A549 (cell line): ENCODE results near the gene HTR3C. TPM values are rescaled to one million over a fixed set of nuclear protein-coding genes. Genes with fewer than 3 reads are reported as not detected.

Experiments used
- ATAC-seq, 2 experiments: fragments of 200-7000 bp in 1 of 2; fragments of >200 bp in 1 of 2; cut with Nextera tagmentation in 1 of 2; cut with Tn5 transposase in 1 of 2; 3 replicates each; pipeline versions ENCODE4 v1.8.0 to v1.9.1; 2018 to 2020; ENCODE audit warnings: mild to moderate bottlenecking in 1 of 2, moderate library complexity in 1 of 2
- CTCF ChIA-PET: fragments of 300-600 bp; sonication (Branson Sonifier 250); formaldehyde crosslinking; extraction: SDS; loops from one replicate; lab custom pipeline; 2021; ENCODE audit warnings: antibody characterized with exemption, inconsistent platforms; lab: Yijun Ruan, JAX
- POLR2A ChIA-PET: fragments of 350-600 bp; formaldehyde crosslinking; extraction: SDS; loops from one replicate; lab custom pipeline; 2021; ENCODE audit warnings: antibody characterized with exemption, inconsistent platforms; lab: Yijun Ruan, JAX
- DNase-seq, 2 experiments: peaks; one replicate each; pipeline versions ENCODE4 v3.0.0 to v3.0.0-alpha.2; 2011 to 2016; ENCODE audit warnings: low read depth in 1 of 2, low spot score in 1 of 2
- FAIRE-seq: peaks from 2 replicates; lab custom pipeline; 2011; peaks lifted over from hg19 to GRCh38; lab: Jason Lieb, UNC
- H3K27ac ChIP-seq, 2 experiments: fragments of >200 bp; sonication (Bioruptor Twin); formaldehyde crosslinking; 3 replicates each; pipeline ENCODE4 v1.5.1; 2016 to 2017
- H3K4me1 ChIP-seq: fragments of >200 bp; sonication (Bioruptor Twin); formaldehyde crosslinking; 3 replicates; pipeline ENCODE4 v1.6.1; 2016
- H3K4me2 ChIP-seq: fragments of >200 bp; sonication (Bioruptor Twin); formaldehyde crosslinking; 3 replicates; pipeline ENCODE4 v1.6.1; 2016
- H3K4me3 ChIP-seq: fragments of >200 bp; sonication (Bioruptor Twin); formaldehyde crosslinking; 3 replicates; pipeline ENCODE4 v1.5.1; 2016
- H3K9me3 ChIP-seq: fragments of >200 bp; sonication (Bioruptor Twin); formaldehyde crosslinking; 3 replicates; pipeline ENCODE4 v1.6.1; 2016
- CBX8 ChIP-seq: fragments of 200-600 bp; sonication (generic); IDR thresholded peaks from 2 replicates; pipeline ENCODE4 v1.6.1; 2016
- CEBPB ChIP-seq, 2 experiments: fragments of >200 bp in 1 of 2; sonication (Bioruptor Twin) in 1 of 2; formaldehyde crosslinking in 1 of 2; IDR thresholded peaks; 2 replicates each; pipeline ENCODE4 v1.6.1; 2012 to 2016
- CHD2 ChIP-seq: fragments of 150-350 bp; IDR thresholded peaks from 2 replicates; pipeline ENCODE4 v1.6.1; 2014; ENCODE audit warnings: low read length; ENCODE audit not compliant: partially characterized antibody
- CTCF ChIP-seq: fragments of >200 bp; sonication (Bioruptor Twin); formaldehyde crosslinking; IDR thresholded peaks from 3 replicates; pipeline ENCODE4 v1.5.1; 2016
- EP300 ChIP-seq, 2 experiments: fragments of >200 bp; sonication (Bioruptor Twin); formaldehyde crosslinking; IDR thresholded peaks; 2 replicates in 1 of 2; 3 replicates in 1 of 2; pipeline ENCODE4 v1.6.1; 2016 to 2017
- FOSB ChIP-seq: fragments of 250-450 bp; sonication (Bioruptor Pico); IDR thresholded peaks from 2 replicates; pipeline ENCODE4 v1.5.0; 2020; ENCODE audit warnings: mild to moderate bottlenecking, moderate library complexity
- FOSL2 ChIP-seq, 2 experiments: fragments of 450-650 bp in 1 of 2; fragments of >200 bp in 1 of 2; sonication (Bioruptor Twin) in 1 of 2; formaldehyde crosslinking; IDR thresholded peaks; 2 replicates each; pipeline versions ENCODE4 v1.5.0 to v1.6.1; 2016 to 2020; ENCODE audit warnings: mild to moderate bottlenecking in 1 of 2, moderate library complexity in 1 of 2
- HDAC2 ChIP-seq: fragments of 200-600 bp; sonication (generic); IDR thresholded peaks from 2 replicates; pipeline ENCODE4 v1.6.1; 2016
- HOXB13 ChIP-seq: fragments of 250-450 bp; sonication (Bioruptor Pico); IDR thresholded peaks from 2 replicates; pipeline ENCODE4 v1.5.0; 2020; ENCODE audit warnings: low read depth, mild to moderate bottlenecking, moderate library complexity
- JUNB ChIP-seq: fragments of >200 bp; sonication (Bioruptor Twin); formaldehyde crosslinking; IDR thresholded peaks from 2 replicates; pipeline ENCODE4 v1.6.1; 2016
- MAX ChIP-seq: IDR thresholded peaks from 2 replicates; pipeline ENCODE4 v1.6.1; 2012
- MAZ ChIP-seq: fragments of 150-350 bp; IDR thresholded peaks from 2 replicates; pipeline ENCODE4 v1.6.1; 2014; ENCODE audit warnings: antibody characterized with exemption, low read depth, low read length, borderline replicate concordance
- NFE2L2 ChIP-seq: fragments of 150-350 bp; conservative IDR thresholded peaks from 2 replicates; pipeline ENCODE4 v1.6.1; 2014; ENCODE audit warnings: low read length
- NPAS2 ChIP-seq: fragments of 250-450 bp; sonication (Bioruptor Pico); IDR thresholded peaks from 2 replicates; pipeline ENCODE4 v1.8.0; 2022; ENCODE audit warnings: mild to moderate bottlenecking, moderate library complexity, borderline replicate concordance
- RAD21 ChIP-seq, 2 experiments: fragments of >200 bp in 1 of 2; sonication (Bioruptor Twin) in 1 of 2; formaldehyde crosslinking in 1 of 2; IDR thresholded peaks in 1 of 2; conservative IDR thresholded peaks in 1 of 2; 2 replicates in 1 of 2; 3 replicates in 1 of 2; pipeline ENCODE4 v1.6.1; 2012 to 2018; ENCODE audit warnings: inconsistent platforms in 1 of 2
- RNF2 ChIP-seq: fragments of 200-600 bp; sonication (generic); IDR thresholded peaks from 2 replicates; pipeline ENCODE4 v1.6.1; 2016; ENCODE audit warnings: low read depth, mild to moderate bottlenecking, antibody characterized with exemption, moderate library complexity, borderline replicate concordance
- SMC3 ChIP-seq: fragments of >200 bp; sonication (Bioruptor Twin); formaldehyde crosslinking; IDR thresholded peaks from 3 replicates; pipeline ENCODE4 v1.6.1; 2018; ENCODE audit warnings: inconsistent platforms
- USF2 ChIP-seq: fragments of 450-650 bp; IDR thresholded peaks from 2 replicates; pipeline ENCODE4 v1.6.1; 2014; ENCODE audit warnings: antibody characterized with exemption
- WGBS: methylation state at CpG from one replicate; pipeline ENCODE4 v1.1.6; 2017; ENCODE audit errors: missing lambda C conversion rate; 5-methylcytosine and 5-hydroxymethylcytosine counted together
- polyA plus RNA-seq, 4 experiments: library from polyadenylated mRNA; depleted of rRNA in 3 of 4; stranded (reverse); fragments of >200 nt; fragmentation: RNase III in 1 of 4; extraction: RNeasy Plus Mini Kit Qiagen cat#74134 plus additional on column Dnase treatment in 1 of 4; gene quantifications; 2 replicates in 3 of 4; 3 replicates in 1 of 4; pipeline ENCODE4 v1.2.3, GENCODE V29; 2011 to 2017
- TF ChIP-seq, protein P1 (sequence below): IDR thresholded peaks from 2 replicates; pipeline ENCODE4 v1.6.1; 2012; ENCODE audit warnings: low read depth, borderline replicate concordance
- TF ChIP-seq, protein P2 (sequence below): fragments of >200 bp; sonication (Bioruptor Twin); formaldehyde crosslinking; IDR thresholded peaks from 3 replicates; pipeline ENCODE4 v1.6.1; 2016

HTR3C gene
- polyA plus RNA-seq, 2 of the 4 experiments (the other 2 are of a cell fraction) = not detected

GRCh38 chr3:184081116-184081830 lies 28.4 kb downstream of the HTR3C start:
- FAIRE-seq = no peak
- ChIA-PET POLR2A (no interaction called here), CTCF (no interaction called here)
- no peak overlapping the region for H3K27ac ChIP-seq
- no peak for ATAC-seq
- no peak overlapping the region for H3K4me2 ChIP-seq
- no peaks in the 10 kb centered on the region for H3K9me3 ChIP-seq
- H3K4me1 ChIP-seq = no peaks in the 10 kb centered on the region
- no peak for DNase-seq
- WGBS = 46% methylated on average over 5 of the region's 16 CpGs
- TF ChIP-seq RNF2 (no peak), JUNB (no peak), USF2 (no peak), CBX8 (no peak), NFE2L2 (no peak), EP300 (IDR thresholded peaks at IDR 0.05) (no peak), CHD2 (no peak), NPAS2 (CRISPR knock-in tag) (no peak), HDAC2 (no peak)
- TF ChIP-seq, protein P1, sequence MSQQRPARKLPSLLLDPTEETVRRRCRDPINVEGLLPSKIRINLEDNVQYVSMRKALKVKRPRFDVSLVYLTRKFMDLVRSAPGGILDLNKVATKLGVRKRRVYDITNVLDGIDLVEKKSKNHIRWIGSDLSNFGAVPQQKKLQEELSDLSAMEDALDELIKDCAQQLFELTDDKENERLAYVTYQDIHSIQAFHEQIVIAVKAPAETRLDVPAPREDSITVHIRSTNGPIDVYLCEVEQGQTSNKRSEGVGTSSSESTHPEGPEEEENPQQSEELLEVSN = no peak
- no peak overlapping the region for H3K4me3 ChIP-seq

DNA sequence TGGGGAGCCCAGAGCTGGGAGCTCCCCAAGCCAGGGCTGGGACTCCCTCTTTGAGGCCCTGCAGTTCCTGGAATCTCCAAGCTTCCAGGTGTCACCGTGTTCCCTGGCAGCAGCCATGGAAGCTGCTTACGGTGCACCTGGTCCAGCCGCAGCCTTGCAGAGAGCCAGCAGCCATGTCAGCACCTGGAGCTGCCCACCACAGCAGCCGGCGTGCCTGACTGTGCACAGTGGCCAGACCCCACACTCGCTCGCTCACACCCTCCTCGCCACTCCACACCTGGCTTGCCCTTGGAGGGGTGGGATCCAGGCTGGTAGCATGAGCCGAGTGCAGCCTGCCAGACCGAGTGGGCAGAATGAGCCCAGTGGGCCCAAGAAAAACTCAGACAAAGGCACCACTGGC lies 29.2 kb downstream of the HTR3C start:
- H3K4me2 ChIP-seq = no peak overlapping the region
- no peak overlapping the region for H3K27ac ChIP-seq
- ChIA-PET POLR2A (no interaction called here), CTCF (no interaction called here)
- 77% methylated on average over 6 of the region's 10 CpGs for WGBS
- DNase-seq = no peak
- no peaks in the 10 kb centered on the region for H3K9me3 ChIP-seq
- H3K4me3 ChIP-seq = no peak overlapping the region
- TF ChIP-seq CTCF = no peak
- TF ChIP-seq MAX = no peak
- TF ChIP-seq CEBPB (IDR thresholded peaks at IDR 0.05) = no peak
- no peak for TF ChIP-seq MAZ
- no peak for TF ChIP-seq FOSL2 (IDR thresholded peaks at IDR 0.05)
- TF ChIP-seq FOSL2 (CRISPR knock-in tag; IDR thresholded peaks at IDR 0.05) = no peak
- no peak for TF ChIP-seq NFE2L2
- no peak for TF ChIP-seq HOXB13 (CRISPR knock-in tag)
- no peak for ATAC-seq
- FAIRE-seq = no peak
- no peaks in the 10 kb centered on the region for H3K4me1 ChIP-seq

DNA sequence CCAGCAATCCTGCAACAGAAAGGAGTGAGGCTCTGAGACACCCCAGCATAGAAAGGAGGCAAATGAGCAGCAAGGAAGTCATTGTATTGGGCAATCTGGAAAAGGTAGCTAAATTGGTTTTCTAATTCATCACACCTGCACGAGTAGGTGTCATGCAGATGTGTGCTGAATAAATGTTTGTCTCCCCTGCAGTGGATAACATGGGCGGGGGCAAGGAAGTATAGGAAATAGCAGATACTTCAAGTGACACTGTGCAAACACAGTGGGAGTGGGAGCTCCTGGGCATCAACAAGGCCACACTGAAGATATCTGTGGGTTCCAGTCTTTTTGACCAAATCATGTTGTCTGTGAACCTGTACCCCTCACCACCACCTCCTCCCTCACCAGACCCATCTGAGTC lies 29.6 kb downstream of the HTR3C start:
- ATAC-seq = no peak
- ChIA-PET POLR2A (no interaction called here), CTCF (no interaction called here)
- no peak overlapping the region for H3K27ac ChIP-seq
- no peak for FAIRE-seq
- DNase-seq = no peak
- H3K9me3 ChIP-seq = no peaks in the 10 kb centered on the region
- no peaks in the 10 kb centered on the region for H3K4me1 ChIP-seq
- no peak for TF ChIP-seq MAZ
- TF ChIP-seq FOSB = no peak
- TF ChIP-seq, protein P2, sequence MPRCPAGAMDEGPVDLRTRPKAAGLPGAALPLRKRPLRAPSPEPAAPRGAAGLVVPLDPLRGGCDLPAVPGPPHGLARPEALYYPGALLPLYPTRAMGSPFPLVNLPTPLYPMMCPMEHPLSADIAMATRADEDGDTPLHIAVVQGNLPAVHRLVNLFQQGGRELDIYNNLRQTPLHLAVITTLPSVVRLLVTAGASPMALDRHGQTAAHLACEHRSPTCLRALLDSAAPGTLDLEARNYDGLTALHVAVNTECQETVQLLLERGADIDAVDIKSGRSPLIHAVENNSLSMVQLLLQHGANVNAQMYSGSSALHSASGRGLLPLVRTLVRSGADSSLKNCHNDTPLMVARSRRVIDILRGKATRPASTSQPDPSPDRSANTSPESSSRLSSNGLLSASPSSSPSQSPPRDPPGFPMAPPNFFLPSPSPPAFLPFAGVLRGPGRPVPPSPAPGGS = no peak
- no peak for TF ChIP-seq RAD21 (conservative IDR thresholded peaks at IDR 0.05 in 1 of 2, IDR thresholded peaks at IDR 0.05 in 1 of 2)
- TF ChIP-seq SMC3 = no peak
- no peak overlapping the region for H3K4me3 ChIP-seq
- H3K4me2 ChIP-seq = no peak overlapping the region
- WGBS = 49% methylated on average over 2 of the region's 2 CpGs
